Adrenal gland (tissue), 12 donors: Measurements from ENCODE around the gene IDS. TPM values are rescaled to one million over a fixed set of nuclear protein-coding genes. Genes with fewer than 3 reads are reported as not detected.
"Not testable (repeated sequence)": the region's sequence is repeated elsewhere in the genome, so short reads cannot be mapped to it uniquely, and the experiment has no call there.

Experiments
- DNase-seq, 7 donors: peaks; one replicate each; pipeline ENCODE4 v3.0.0-alpha.2; 2019 to 2020
- H3K27ac ChIP-seq, 5 donors: fragments of 200-600 bp; sonication (generic) in 4 of 5; 1 replicate in 3 of 5; 2 replicates in 2 of 5; pipeline versions ENCODE4 v1.5.1 to v1.8.0; 2016 to 2020; ENCODE audit warnings: mild to moderate bottlenecking in 1 of 5
- H3K27me3 ChIP-seq: fragments of 200-600 bp; 2 replicates; pipeline ENCODE4 v1.8.0; 2021
- H3K36me3 ChIP-seq, 2 donors: fragments of 200-600 bp; replicated peaks in 1 of 2; 1 replicate in 1 of 2; 2 replicates in 1 of 2; pipeline versions ENCODE4 v1.5.1 to v1.8.0; 2018 to 2022
- H3K4me1 ChIP-seq, 2 donors: fragments of 200-600 bp; replicated peaks in 1 of 2; 1 replicate in 1 of 2; 2 replicates in 1 of 2; pipeline versions ENCODE4 v1.5.1 to v1.8.0; 2018 to 2021
- H3K4me3 ChIP-seq, 4 donors: fragments of 200-600 bp; sonication (generic) in 3 of 4; one replicate each; pipeline ENCODE4 v1.5.1; 2016 to 2018
- H3K9me3 ChIP-seq, 3 donors: fragments of 200-600 bp; sonication (generic) in 1 of 3; replicated peaks in 1 of 3; 1 replicate in 2 of 3; 2 replicates in 1 of 3; pipeline versions ENCODE4 v1.5.1 to v1.8.0; 2016 to 2021
- CTCF ChIP-seq, 6 experiments: fragments of 450-650 bp in 4 of 6; fragments of 200-600 bp in 2 of 6; sonication (generic) in 1 of 6; IDR thresholded peaks; 1 replicate in 5 of 6; 2 replicates in 1 of 6; pipeline versions ENCODE4 v1.5.1 to v1.8.0; 2016 to 2021; ENCODE audit warnings: antibody characterized with exemption in 6 of 6, mild to moderate bottlenecking in 2 of 6, moderate library complexity in 1 of 6
- POLR2A ChIP-seq, 2 donors: fragments of 450-650 bp; IDR thresholded peaks; one replicate each; pipeline ENCODE4 v1.6.1; 2017; ENCODE audit warnings: antibody characterized with exemption in 2 of 2, mild to moderate bottlenecking in 2 of 2, moderate library complexity in 1 of 2
- WGBS, 4 donors: extraction: QIAGEN DNeasy Blood & Tissue Kit in 2 of 4; methylation state at CpG; one replicate each; pipeline versions ENCODE4 v1.1.5 to v1.1.7; 2013 to 2017; 5-methylcytosine and 5-hydroxymethylcytosine counted together
- intact Hi-C, 2 donors: fragments of 100-400 bp; cut with DNase I; formaldehyde crosslinking; loops; one replicate each; pipeline versions ENCODE4 v1.14.1 to v1.15.0; 2022 to 2023
- polyA plus RNA-seq, 3 donors: library from polyadenylated mRNA; stranded (reverse); fragments of 200-250 nt in 2 of 3; fragments of 350-450 nt in 1 of 3; fragmentation: Illumina TruSeq in 1 of 3; extraction: RNeasy Lipid Tissue Mini Kit (QIAGEN cat#74804) in 1 of 3; gene quantifications; one replicate each; pipeline ENCODE4 v1.2.3, GENCODE V29; 2013 to 2014
- total RNA-seq, 9 donors: library from RNA; depleted of rRNA in 4 of 9; stranded (reverse); fragments of >200 nt in 4 of 9; fragments of 120-200 nt in 1 of 9; fragmentation: NEBNext Ultra II Directional in 1 of 9; extraction: Animal tissue kit (Norgen Biotek cat#: 25700) in 1 of 9; gene quantifications; one replicate each; pipeline versions ENCODE4 v1.1.0 to v1.2.4, GENCODE V29; 2013 to 2023
- donor health status: healthy with polysubstance abuse.
- donor health status: Bipolar disorder and iron deficiency.
- donor health status: DM: yes; HTN: yes; CAD: no.
- donor health status: DM: no; HTN: no; CAD: no.
- donor health status: DM: no; HTN: no; CAD: no.
- donor health status: DM: yes; HTN: yes; CAD: no.

Gene IDS
- total and polyA plus RNA-seq, 12 donors = 19.5 to 87.6 (median 50.2) TPM

- Histone ChIP-seq H3K36me3 (no peaks in the 10 kb centered on the region), H3K4me3 (no peak overlapping the region), H3K9me3 (no peaks in the 10 kb centered on the region), H3K4me1 (no peaks in the 10 kb centered on the region), H3K27me3 (no peaks in the 10 kb centered on the region), H3K27ac (no peak overlapping the region)
- DNase-seq = no peak
- WGBS, 4 donors = 57 to 80% (median 65%) methylated on average over 1 of the region's 1 CpG
- intact Hi-C loops = no loop called here
- TF ChIP-seq CTCF (IDR thresholded peaks at IDR 0.05) (no peak), POLR2A (IDR thresholded peaks at IDR 0.05) (no peak)
These were observed 23.3 kb upstream of the IDS start for GRCh38 chrX:149528381-149528780.

- intact Hi-C loops = no loop called here
These were observed 22.6 kb upstream of the IDS start for GRCh38 chrX:149527705-149528104.

GRCh38 chrX:149526318-149527033, 21.4 kb upstream of the IDS start:
- H3K4me3 ChIP-seq, intact Hi-C loops, H3K27ac ChIP-seq, H3K9me3 ChIP-seq, H3K4me1 ChIP-seq, H3K27me3 ChIP-seq, H3K36me3 ChIP-seq: not testable (repeated sequence)
- WGBS, 4 donors = 60 to 100% (median 72%) methylated on average over 1 to 7 of the region's 13 CpGs
- peak in 1 of 7 donors; percentile 4 for DNase-seq

More at GRCh38 chrX:149527705-149528104, 22.6 kb upstream of the IDS start:
- H3K4me1 ChIP-seq = no peaks in the 10 kb centered on the region
- no peaks in the 10 kb centered on the region for H3K27me3 ChIP-seq
- 21 to 49% (median 33%) methylated on average over 1 of the region's 1 CpG for WGBS, 4 donors
- no peak overlapping the region for H3K4me3 ChIP-seq
- no peaks in the 10 kb centered on the region for H3K9me3 ChIP-seq
- TF ChIP-seq POLR2A (IDR thresholded peaks at IDR 0.05) = no peak
- peak; percentile 41 to 59 (median 51) for TF ChIP-seq CTCF (IDR thresholded peaks at IDR 0.05)
- DNase-seq = peak in 1 of 7 donors; percentile 21
- no peak overlapping the region for H3K27ac ChIP-seq
- no peaks in the 10 kb centered on the region for H3K36me3 ChIP-seq

GRCh38 chrX:149525903-149526302, 20.8 kb upstream of the IDS start:
- DNase-seq, H3K27ac ChIP-seq, H3K36me3 ChIP-seq, H3K4me3 ChIP-seq, H3K4me1 ChIP-seq, H3K9me3 ChIP-seq, H3K27me3 ChIP-seq, intact Hi-C loops: not testable (repeated sequence)
- WGBS, 4 donors = 47 to 80% (median 56%) methylated on average over 1 to 5 of the region's 5 CpGs

- 15 to 41% methylated on average over 4 to 6 of the region's 10 CpGs; no CpG with 5 or more reads in 2 of the 4 donors for WGBS, 4 donors
- intact Hi-C loops, H3K4me3 ChIP-seq, H3K27ac ChIP-seq, H3K27me3 ChIP-seq, H3K36me3 ChIP-seq, H3K4me1 ChIP-seq, H3K9me3 ChIP-seq: not testable (repeated sequence)
- peak in 6 of 7 donors; percentile 22 to 78 (median 42) for DNase-seq
These were observed 20.3 kb upstream of the IDS start for GRCh38 chrX:149525389-149525788.

GRCh38 chrX:149522916-149523315, 17.8 kb upstream of the IDS start:
- DNase-seq = no peak
- no peaks in the 10 kb centered on the region for H3K36me3 ChIP-seq
- H3K4me1 ChIP-seq = no peaks in the 10 kb centered on the region
- no peaks in the 10 kb centered on the region for H3K9me3 ChIP-seq
- WGBS, 4 donors = 69 to 100% (median 78%) methylated on average over 1 to 2 of the region's 2 CpGs
- no peaks in the 10 kb centered on the region for H3K27me3 ChIP-seq
- intact Hi-C loops = no loop called here
- no peak overlapping the region for H3K4me3 ChIP-seq
- TF ChIP-seq CTCF (IDR thresholded peaks at IDR 0.05) = no peak
- no peak for TF ChIP-seq POLR2A (IDR thresholded peaks at IDR 0.05)
- H3K27ac ChIP-seq = no peak overlapping the region
